Dermis blood vessel endothelial cell (primary cell): ENCODE measurements around the gene KLF12. TPM values are rescaled to one million over a fixed set of nuclear protein-coding genes. Genes with fewer than 3 reads are reported as not detected.

Source experiments
- DNase-seq: peaks from one replicate; pipeline ENCODE4 v3.0.0; 2010
- total RNA-seq: library from RNA; depleted of rRNA; stranded (reverse); fragments of >200 nt; gene quantifications from 2 replicates; pipeline ENCODE4 v1.2.3, GENCODE V29; 2014

KLF12 gene
- total RNA-seq, 1 donor from 2014 or later = 4.8 TPM

GRCh38 chr13:74102691-74103090, 31.5 kb downstream of the KLF12 start:
- DNase-seq = no peak

- DNase-seq = no peak
Observed at GRCh38 chr13:74101436-74101835, 32.8 kb downstream of the KLF12 start.

- no peak for DNase-seq
Observed at GRCh38 chr13:74098077-74098476, 36.1 kb downstream of the KLF12 start.

- no peak for DNase-seq
Observed at GRCh38 chr13:74097116-74097515, 37.1 kb downstream of the KLF12 start.

- DNase-seq = no peak
Observed at GRCh38 chr13:74093691-74094090, 40.5 kb downstream of the KLF12 start.

GRCh38 chr13:74092711-74093110, 41.5 kb downstream of the KLF12 start:
- DNase-seq = no peak

- DNase-seq = no peak
Observed at GRCh38 chr13:74090869-74091605, 43.2 kb downstream of the KLF12 start.

GRCh38 chr13:74090397-74090796, 43.8 kb downstream of the KLF12 start:
- no peak for DNase-seq

GRCh38 chr13:74087357-74087756, 46.8 kb downstream of the KLF12 start:
- no peak for DNase-seq
